Globus pallidus (tissue), 1 donor: ENCODE measurements around the gene HSD17B12.
A peak's percentile ranks its signal among the peaks of the same experiment; 100 is the strongest.
"Not testable (repeated sequence)": the region's sequence is repeated elsewhere in the genome, so short reads cannot be mapped to it uniquely, and the experiment has no call there.

Experiments
- DNase-seq: peaks from one replicate; pipeline ENCODE4 v3.0.0-alpha.2; 2015; ENCODE audit warnings: low spot score

Gene HSD17B12

DNA sequence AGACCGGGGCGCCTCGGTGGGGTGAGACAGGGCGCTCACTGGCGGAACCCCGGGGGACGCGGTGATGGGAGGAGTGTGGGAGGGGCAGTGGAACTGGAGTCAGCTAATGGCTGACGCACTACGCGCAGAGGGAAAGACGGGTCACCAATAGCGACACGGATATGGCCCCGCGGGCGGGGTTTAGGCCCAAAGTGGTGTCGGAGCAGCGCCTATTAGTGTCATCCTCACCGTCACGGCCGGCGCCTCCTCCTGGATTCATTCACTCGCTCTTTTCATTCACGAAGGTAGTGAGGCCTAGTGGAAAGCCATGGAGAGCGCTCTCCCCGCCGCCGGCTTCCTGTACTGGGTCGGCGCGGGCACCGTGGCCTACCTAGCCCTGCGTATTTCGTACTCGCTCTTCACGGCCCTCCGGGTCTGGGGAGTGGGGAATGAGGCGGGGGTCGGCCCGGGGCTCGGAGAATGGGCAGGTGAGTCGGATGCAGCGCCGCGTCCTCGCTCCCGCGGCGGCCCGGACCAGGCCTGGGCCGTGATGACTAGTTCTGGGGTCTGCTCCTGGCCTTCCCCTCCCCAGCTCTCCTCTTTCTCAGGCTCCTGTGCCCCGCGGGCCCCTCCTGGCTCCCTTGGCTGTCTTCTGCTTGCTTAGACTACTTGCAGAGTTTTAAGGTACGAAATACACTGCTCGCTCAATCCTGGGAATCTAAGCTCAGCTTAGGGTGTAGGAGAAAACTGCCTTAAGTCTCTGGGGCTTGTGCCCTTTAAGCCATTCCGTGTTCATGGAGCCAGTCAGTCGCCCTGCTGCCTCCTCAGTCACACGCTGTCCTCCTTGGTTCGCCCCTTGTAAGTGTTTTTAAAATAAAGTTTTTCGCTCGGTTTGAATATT, at the start of gene HSD17B12:
Gene HSD17B12, plus strand, starts transcription at position 218 of the 880 bp plus-strand sequence. Its CDS starts 90 bp downstream, at position 308.
- DNase-seq: peak; percentile 99

- no peak for DNase-seq
These were observed 48.8 kb upstream of the HSD17B12 start for GRCh38 chr11:43631732-43632131.

- no peak for DNase-seq
These were observed 48.4 kb upstream of the HSD17B12 start for GRCh38 chr11:43632181-43632580.

DNA sequence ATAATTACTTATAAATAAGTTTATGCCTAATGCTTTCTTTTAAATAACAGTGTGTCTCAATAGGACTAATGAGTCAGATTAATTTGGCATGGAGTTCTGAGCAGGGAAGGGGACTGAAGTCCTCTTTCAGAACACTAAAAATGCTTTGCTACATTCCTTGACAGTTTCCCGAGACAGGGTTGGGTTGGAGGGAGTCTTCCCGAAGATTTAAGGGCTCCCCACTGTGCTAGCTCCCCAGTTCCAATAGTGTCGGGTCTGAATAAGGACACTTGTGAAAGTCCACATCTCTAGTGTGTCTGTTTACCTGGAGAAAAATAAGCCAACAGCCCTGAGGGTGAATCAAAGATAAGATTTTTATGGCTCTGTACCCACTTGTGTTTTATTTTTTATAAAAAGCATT, 41.8 kb upstream of the HSD17B12 start:
- no peak for DNase-seq

DNA sequence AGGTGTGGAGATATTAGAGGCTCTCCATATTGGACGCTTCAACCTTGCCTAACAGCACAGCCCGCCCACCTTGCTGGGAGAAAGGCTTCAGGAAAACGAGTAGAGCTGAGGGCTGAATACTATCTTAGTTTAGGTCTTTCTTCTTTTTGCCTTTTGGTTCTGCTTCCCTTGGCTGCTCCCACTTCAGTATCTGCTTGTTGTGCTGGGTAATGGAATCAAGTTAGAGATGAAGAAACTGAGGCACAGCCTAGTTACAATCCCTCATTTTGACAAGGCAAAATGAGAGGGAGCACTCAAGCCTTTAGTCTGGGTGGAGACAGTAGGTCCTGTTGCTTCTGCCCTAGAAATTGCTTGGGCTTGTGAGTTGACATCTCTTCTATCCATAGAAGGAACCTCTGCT, 41.3 kb upstream of the HSD17B12 start:
- no peak for DNase-seq

GRCh38 chr11:43639920-43640319, 40.6 kb upstream of the HSD17B12 start:
- DNase-seq: no peak

- peak; percentile 82 for DNase-seq
These were observed 36.5 kb upstream of the HSD17B12 start for GRCh38 chr11:43643898-43644620.

GRCh38 chr11:43644621-43645299, 35.8 kb upstream of the HSD17B12 start:
- DNase-seq: no peak

DNA sequence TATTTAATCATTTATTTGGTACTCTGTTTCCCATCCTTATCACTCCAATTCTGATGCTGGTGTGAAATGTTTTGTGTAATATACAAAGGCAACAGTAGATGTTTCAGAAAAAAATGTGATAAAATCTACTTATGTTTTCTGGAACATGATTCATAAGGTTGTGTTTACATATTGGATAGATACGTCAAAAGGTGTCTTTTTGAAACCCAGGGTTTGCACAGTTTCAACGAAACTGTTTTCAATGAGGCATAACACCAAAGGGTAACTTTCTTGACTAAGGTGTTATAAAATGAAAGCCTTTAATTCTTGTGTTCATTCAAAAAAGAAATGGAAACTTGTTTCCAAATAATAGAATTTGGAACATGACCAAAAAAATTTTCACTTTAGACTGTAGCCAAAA, 33.8 kb upstream of the HSD17B12 start:
- DNase-seq: no peak

DNA sequence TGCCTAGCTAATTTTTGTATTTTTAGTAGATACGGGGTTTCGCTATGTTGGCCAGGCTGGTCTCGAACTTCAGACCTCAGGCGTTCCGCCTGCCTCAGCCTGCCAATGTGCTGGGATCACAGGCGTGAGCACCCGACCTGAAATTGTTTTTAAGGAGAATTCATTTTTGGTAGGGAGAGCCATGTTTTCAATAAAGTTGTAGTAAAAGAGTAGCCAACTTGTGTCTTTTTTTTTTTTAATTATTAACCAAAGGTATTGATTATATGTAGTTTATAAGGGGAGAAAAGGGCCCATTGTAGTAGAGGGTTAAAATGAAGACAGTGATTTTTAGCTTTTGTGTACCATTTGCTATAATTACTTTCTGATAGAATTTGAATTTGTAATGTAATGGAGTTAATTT, 31.6 kb upstream of the HSD17B12 start:
- DNase-seq: no peak

- no peak for DNase-seq
These were observed 31.0 kb upstream of the HSD17B12 start for GRCh38 chr11:43649501-43649900.

DNA sequence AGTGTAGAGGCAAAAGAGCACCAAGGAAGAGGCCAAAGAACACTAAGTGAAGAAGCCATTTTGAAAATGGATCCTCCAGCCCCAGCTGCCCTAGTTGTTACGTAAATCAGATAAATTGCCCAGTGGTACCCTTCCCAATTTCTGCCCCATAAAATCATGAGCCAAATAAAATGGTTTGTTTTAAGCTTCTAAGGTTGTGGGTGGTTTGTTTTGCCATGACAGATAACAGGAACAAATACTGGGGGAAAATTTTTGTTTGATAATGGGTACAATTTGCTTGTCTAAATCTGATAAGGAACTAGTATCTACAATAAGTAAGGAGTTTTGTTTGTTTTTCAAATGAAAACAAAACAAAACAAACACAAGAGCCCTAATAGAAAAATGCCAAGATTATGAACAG, 30.6 kb upstream of the HSD17B12 start:
- no peak for DNase-seq

- DNase-seq: not testable (repeated sequence)
These were observed 17.5 kb upstream of the HSD17B12 start for GRCh38 chr11:43663018-43663417.

DNA sequence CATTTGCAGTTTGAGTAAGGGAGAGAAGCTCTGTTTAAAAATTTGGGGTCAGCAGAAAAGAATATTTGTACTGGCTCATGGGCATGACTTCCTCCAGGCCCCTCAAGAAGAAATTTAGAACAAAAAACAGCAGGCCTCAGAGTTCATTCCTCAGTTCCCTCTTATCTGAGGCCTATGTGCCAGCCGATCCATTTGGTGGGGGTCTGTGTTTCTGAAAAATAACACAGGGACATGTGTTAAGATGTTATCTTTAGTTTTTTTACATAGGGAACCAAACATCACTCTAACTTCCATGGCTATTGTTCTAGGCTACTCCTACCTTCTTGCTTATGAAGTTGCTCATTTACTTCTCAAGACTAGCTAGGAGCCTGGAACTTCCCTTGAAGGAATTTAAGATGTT, 16.2 kb upstream of the HSD17B12 start:
- DNase-seq: no peak

DNA sequence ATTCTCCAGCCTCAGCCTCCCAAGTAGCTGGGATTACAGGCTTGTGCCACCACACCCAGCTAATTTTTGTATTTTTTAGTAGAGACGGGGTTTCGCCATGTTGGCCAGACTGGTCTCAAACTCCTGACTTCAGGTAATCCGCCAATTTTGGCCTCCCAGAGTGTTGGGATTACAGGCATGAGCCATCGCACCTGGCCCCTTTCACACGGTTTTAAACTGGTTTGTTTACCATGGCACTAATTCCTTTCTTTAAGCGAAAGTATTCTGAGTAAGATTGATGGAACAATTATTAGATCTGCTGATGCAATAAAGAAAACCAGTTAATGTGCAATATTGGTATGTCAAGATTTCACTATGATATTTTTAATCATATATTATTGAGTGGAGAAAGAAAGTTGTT, 9.3 kb upstream of the HSD17B12 start:
- DNase-seq: not testable (repeated sequence)

GRCh38 chr11:43674560-43674959, 6.0 kb upstream of the HSD17B12 start:
- DNase-seq: no peak

DNA sequence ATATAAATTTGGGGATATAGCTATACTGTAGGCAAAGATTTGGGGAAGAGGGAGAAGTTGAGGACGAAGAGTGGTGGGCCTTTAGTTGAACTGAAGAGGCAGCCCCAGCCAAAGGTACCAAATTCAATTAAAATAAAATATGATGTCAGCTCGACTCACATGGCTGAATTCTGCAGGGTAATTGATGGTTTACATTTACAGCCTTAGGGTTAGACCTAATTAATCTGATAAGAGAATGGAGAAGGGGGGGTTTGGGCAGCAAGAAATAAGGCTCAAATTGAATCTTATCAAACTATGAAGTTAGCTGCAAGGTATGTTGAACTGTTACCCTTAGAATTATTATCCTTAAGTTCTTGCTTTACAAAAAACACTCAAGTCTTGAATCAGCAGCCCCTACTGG, 3.6 kb upstream of the HSD17B12 start:
- no peak for DNase-seq

DNA sequence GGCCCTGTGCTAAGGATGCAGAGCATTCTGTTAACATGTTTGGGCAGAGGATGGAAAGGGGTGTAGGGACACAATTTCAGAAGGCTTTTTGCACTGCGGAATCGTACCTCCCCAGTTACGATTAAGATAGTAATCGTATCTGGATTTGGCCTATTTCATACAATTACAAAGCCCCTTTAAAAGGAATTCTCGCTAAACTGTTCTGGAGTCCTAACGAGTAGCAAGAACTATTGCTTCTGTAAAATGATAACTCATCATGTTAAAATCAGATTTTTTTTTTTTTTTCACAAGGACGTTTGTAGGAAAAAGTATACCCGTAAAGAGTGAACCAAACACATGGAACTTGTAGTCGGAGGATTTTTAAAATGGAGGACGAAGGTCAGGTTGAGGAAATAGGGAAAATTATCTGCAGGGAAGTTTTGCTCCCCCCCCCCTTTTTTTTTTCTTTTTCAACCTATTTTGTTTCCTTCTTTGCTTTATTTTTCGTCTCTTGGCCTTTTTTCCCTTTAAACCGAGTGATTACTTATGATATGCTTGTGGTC, 934 bp downstream of the HSD17B12 start:
- DNase-seq: no peak

- not testable (repeated sequence) for DNase-seq
These were observed 1.5 kb downstream of the HSD17B12 start for GRCh38 chr11:43682081-43682480.

DNA sequence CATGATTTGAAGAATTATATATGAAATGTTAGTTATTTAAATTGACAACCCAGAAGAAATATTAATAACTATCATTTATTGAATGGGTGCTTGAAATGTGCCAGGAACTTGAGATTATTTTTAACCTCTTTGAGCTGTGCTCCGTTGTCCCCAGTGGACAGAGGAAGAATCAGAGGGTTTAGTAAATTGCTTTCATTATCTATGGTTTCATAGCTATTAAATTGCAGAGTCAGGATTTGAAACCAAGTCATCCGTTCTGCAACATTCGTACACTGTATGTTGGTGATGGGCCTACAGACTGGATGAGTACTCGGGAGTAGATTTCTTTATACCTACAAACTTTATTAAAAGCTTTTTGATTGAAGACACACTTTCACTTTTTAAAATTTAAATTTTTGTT, 4.9 kb downstream of the HSD17B12 start:
- no peak for DNase-seq

- no peak for DNase-seq
These were observed 5.7 kb downstream of the HSD17B12 start for GRCh38 chr11:43686207-43686606.

DNA sequence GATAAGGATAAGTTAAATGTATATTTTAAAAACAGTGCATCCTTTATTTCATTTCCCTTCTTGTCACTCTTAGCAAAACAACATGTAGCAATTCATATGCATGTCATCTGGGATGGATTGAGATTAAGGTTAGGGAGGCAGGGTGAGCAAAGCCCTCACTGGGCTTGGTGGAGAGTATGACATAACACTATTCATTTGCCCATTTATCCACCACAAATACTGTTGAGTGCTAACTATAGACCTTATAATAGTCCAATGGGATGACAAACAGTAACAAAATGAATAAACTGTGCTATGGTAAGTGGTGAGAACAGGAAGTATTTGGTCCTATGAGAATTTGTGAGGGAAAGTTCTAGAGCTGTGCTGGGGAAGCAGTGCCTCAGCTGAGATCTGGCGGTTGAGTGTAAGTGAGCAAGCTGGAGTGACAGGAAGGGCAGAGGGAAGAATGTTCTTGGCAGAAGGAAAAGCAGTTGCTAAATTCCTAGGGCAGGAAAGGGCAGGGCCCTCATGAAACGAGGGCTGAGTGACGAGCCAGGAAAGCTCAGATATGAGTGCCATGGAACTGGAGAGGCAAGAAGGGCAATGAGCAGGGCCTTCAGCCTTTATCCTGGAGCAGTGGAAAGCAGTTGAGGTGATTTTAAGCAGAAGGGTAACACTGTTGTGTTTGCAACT, 6.7 kb downstream of the HSD17B12 start:
- no peak for DNase-seq
